HG03097 (cell line): Measurements from ENCODE around the gene BOD1.

ENCODE experiments used
- ATAC-seq: cut with Tn5 transposase; IDR thresholded peaks from one replicate; pipeline ENCODE4 v1.9.1; 2021; ENCODE audit not compliant: unreplicated experiment, low FRiP score

The BOD1 gene

GRCh38 chr5:173581408-173582215 lies 34.8 kb downstream of the BOD1 start:
- ATAC-seq: no peak

- no peak for ATAC-seq
Observed at GRCh38 chr5:173578947-173579615, 37.4 kb downstream of the BOD1 start.

- no peak for ATAC-seq
Observed at GRCh38 chr5:173577817-173578216, 38.6 kb downstream of the BOD1 start.

- ATAC-seq: no peak
Observed at GRCh38 chr5:173577166-173577565, 39.3 kb downstream of the BOD1 start.

GRCh38 chr5:173575985-173576384 lies 40.5 kb downstream of the BOD1 start:
- no peak for ATAC-seq

GRCh38 chr5:173574983-173575382 lies 41.5 kb downstream of the BOD1 start:
- no peak for ATAC-seq

GRCh38 chr5:173573126-173573960 lies 43.1 kb downstream of the BOD1 start:
- no peak for ATAC-seq

GRCh38 chr5:173572431-173573125 lies 43.9 kb downstream of the BOD1 start:
- no peak for ATAC-seq

- ATAC-seq: no peak
Observed at GRCh38 chr5:173570321-173571090, 45.9 kb downstream of the BOD1 start.

- no peak for ATAC-seq
Observed at GRCh38 chr5:173568703-173569102, 47.7 kb downstream of the BOD1 start.

- ATAC-seq: no peak
Observed at GRCh38 chr5:173568128-173568527, 48.3 kb downstream of the BOD1 start.

GRCh38 chr5:173567548-173567947 lies 48.9 kb downstream of the BOD1 start:
- ATAC-seq: no peak

- no peak for ATAC-seq
Observed at GRCh38 chr5:173565491-173566072, 50.9 kb downstream of the BOD1 start.

- no peak for ATAC-seq
Observed at GRCh38 chr5:173564106-173564505, 52.3 kb downstream of the BOD1 start.

- no peak for ATAC-seq
Observed at GRCh38 chr5:173563246-173563645, 53.2 kb downstream of the BOD1 start.

GRCh38 chr5:173562451-173562850 lies 54.0 kb downstream of the BOD1 start:
- no peak for ATAC-seq
